Liver (tissue), 3 donors: ENCODE measurements around the gene FMC1.

Experiments used
- CTCF ChIP-seq: fragments of 150-350 bp; IDR thresholded peaks from 2 replicates; pipeline ENCODE4 v1.5.1; 2017; ENCODE audit warnings: improper control_type of control experiment, low read depth, low read length; ENCODE audit not compliant: missing input control
- EGR1 ChIP-seq, 2 donors: IDR thresholded peaks; 2 replicates each; pipeline ENCODE4 v1.6.1; 2016 to 2018; ENCODE audit warnings: antibody characterized with exemption in 2 of 2, low read depth in 2 of 2
- FOXA1 ChIP-seq: IDR thresholded peaks from 2 replicates; pipeline ENCODE4 v1.6.1; 2016; ENCODE audit warnings: antibody characterized with exemption
- GABPA ChIP-seq, 2 donors: IDR thresholded peaks in 1 of 2; conservative IDR thresholded peaks in 1 of 2; 2 replicates each; pipeline ENCODE4 v1.6.1; 2016; ENCODE audit warnings: antibody characterized with exemption in 2 of 2, mild to moderate bottlenecking in 1 of 2, moderate library complexity in 1 of 2
- HNF4A ChIP-seq, 2 donors: conservative IDR thresholded peaks; 2 replicates each; pipeline ENCODE4 v1.6.1; 2016; ENCODE audit warnings: antibody characterized with exemption in 2 of 2, mild to moderate bottlenecking in 2 of 2
- MAX ChIP-seq: IDR thresholded peaks from 2 replicates; pipeline ENCODE4 v1.6.1; 2016; ENCODE audit warnings: antibody characterized with exemption
- NR2F2 ChIP-seq: IDR thresholded peaks from 2 replicates; pipeline ENCODE4 v1.6.1; 2016; ENCODE audit warnings: antibody characterized with exemption
- RAD21 ChIP-seq, 2 donors: IDR thresholded peaks; 2 replicates each; pipeline ENCODE4 v1.6.1; 2016; ENCODE audit warnings: antibody characterized with exemption in 2 of 2, mild to moderate bottlenecking in 2 of 2
- REST ChIP-seq: IDR thresholded peaks from 2 replicates; pipeline ENCODE4 v1.6.1; 2016; ENCODE audit warnings: antibody characterized with exemption, mild to moderate bottlenecking
- SP1 ChIP-seq: IDR thresholded peaks from 2 replicates; pipeline ENCODE4 v1.6.1; 2018; ENCODE audit warnings: antibody characterized with exemption, mild to moderate bottlenecking
- TAF1 ChIP-seq: conservative IDR thresholded peaks from 2 replicates; pipeline ENCODE4 v1.6.1; 2016; ENCODE audit warnings: antibody characterized with exemption, mild to moderate bottlenecking
- ZBTB33 ChIP-seq: IDR thresholded peaks from 2 replicates; pipeline ENCODE4 v1.6.1; 2016; ENCODE audit warnings: antibody characterized with exemption
- donor health status: healthy.
- donor health status: healthy.

- no peak for TF ChIP-seq CTCF
- TF ChIP-seq RAD21 (IDR thresholded peaks at IDR 0.05), result no peak
- no peak for TF ChIP-seq SP1
- no peak for TF ChIP-seq ZBTB33
- TF ChIP-seq NR2F2, result no peak
- TF ChIP-seq REST, result no peak
- TF ChIP-seq EGR1 (IDR thresholded peaks at IDR 0.05; ENCODE audit: low read depth in 2 of 2), result no peak
- TF ChIP-seq MAX, result no peak
- no peak for TF ChIP-seq TAF1
- no peak for TF ChIP-seq FOXA1
- TF ChIP-seq HNF4A (conservative IDR thresholded peaks at IDR 0.05), result no peak
- no peak for TF ChIP-seq GABPA (IDR thresholded peaks at IDR 0.05 in 1 of 2, conservative IDR thresholded peaks at IDR 0.05 in 1 of 2)
Measured at GRCh38 chr7:139362302-139362701, 21.2 kb downstream of the FMC1 start.
